HepG2 (cell line): ENCODE results near the gene FAM219A. TPM values are rescaled to one million over a fixed set of nuclear protein-coding genes. Genes with fewer than 3 reads are reported as not detected.

Experiments used
- ATAC-seq: fragments of 200-7000 bp; cut with Tn5 transposase; 3 replicates; pipeline ENCODE4 v1.9.1; 2020; ENCODE audit warnings: mild to moderate bottlenecking, moderate library complexity
- BruUV-seq: library from RNA; stranded (reverse); fragments of 400-500 nt; replicated peaks from 2 replicates; lab custom pipeline; 2021; lab: Mats Ljungman, UMichigan
- CTCF ChIA-PET: fragments of 300-600 bp; formaldehyde crosslinking; extraction: SDS; loops from one replicate; lab custom pipeline; 2021; ENCODE audit warnings: low total read pairs, inconsistent platforms, low intra/inter-chr PET ratio; lab: Yijun Ruan, JAX
- POLR2A ChIA-PET: fragments of 350-600 bp; sonication (Branson Sonifier 250); formaldehyde crosslinking; loops from one replicate; lab custom pipeline; 2020; ENCODE audit warnings: antibody characterized with exemption, inconsistent platforms; lab: Yijun Ruan, JAX
- DNase-seq: peaks from one replicate; pipeline ENCODE4 v3.0.0-alpha.2; 2015; ENCODE audit warnings: low spot score
- FAIRE-seq: peaks from 3 replicates; lab custom pipeline; 2011; peaks lifted over from hg19 to GRCh38; lab: Jason Lieb, UNC
- H2AFZ ChIP-seq: one replicate; pipeline ENCODE4 v1.6.1; 2011; ENCODE audit warnings: low read length, inconsistent platforms
- H3K27ac ChIP-seq: fragments of 300-600 bp; 3 replicates; pipeline ENCODE4 v1.8.0; 2011; ENCODE audit warnings: mixed run types, mild to moderate bottlenecking, mixed read lengths, low read length, inconsistent platforms; ENCODE audit not compliant: insufficient read depth; ENCODE audit errors: extremely low read length
- H3K27me3 ChIP-seq, 2 experiments: fragments of 200-600 bp in 1 of 2; 2 replicates in 1 of 2; 3 replicates in 1 of 2; pipeline versions ENCODE4 v1.6.0 to v1.8.0; 2011; ENCODE audit warnings: low read length in 2 of 2, mild to moderate bottlenecking in 2 of 2, moderate library complexity in 2 of 2, inconsistent platforms in 1 of 2; ENCODE audit not compliant: insufficient read depth in 2 of 2, control insufficient read depth in 1 of 2
- H3K36me3 ChIP-seq, 2 experiments: fragments of 200-600 bp in 1 of 2; replicated peaks in 1 of 2; 2 replicates in 1 of 2; 3 replicates in 1 of 2; pipeline versions ENCODE4 v1.5.1 to v1.8.0; 2011; ENCODE audit warnings: low read length in 2 of 2, inconsistent platforms in 1 of 2; ENCODE audit not compliant: insufficient read depth in 2 of 2, control insufficient read depth in 1 of 2
- H3K4me1 ChIP-seq: 2 replicates; pipeline ENCODE4 v1.5.1; 2012; ENCODE audit warnings: low read length, inconsistent platforms; ENCODE audit not compliant: insufficient read depth
- H3K4me2 ChIP-seq: 2 replicates; pipeline ENCODE4 v1.6.0; 2011; ENCODE audit warnings: low read depth, low read length, inconsistent platforms
- H3K4me3 ChIP-seq, 3 experiments: fragments of 200-600 bp in 1 of 3; sonication (generic), shearing (Covaris generic) in 1 of 3; replicated peaks in 1 of 3; 2 replicates each; pipeline ENCODE4 v1.5.1; 2011 to 2016; ENCODE audit warnings: low read length in 3 of 3, inconsistent platforms in 2 of 3, low read depth in 2 of 3, mild to moderate bottlenecking in 2 of 3, control low read depth in 1 of 3, mixed read lengths in 1 of 3; ENCODE audit not compliant: insufficient read depth in 1 of 3
- H3K79me2 ChIP-seq: one replicate; pipeline ENCODE4 v1.6.1; 2011; ENCODE audit warnings: low read length, inconsistent platforms; ENCODE audit not compliant: insufficient read depth
- H3K9ac ChIP-seq: 2 replicates; pipeline ENCODE4 v1.6.0; 2011; ENCODE audit warnings: mild to moderate bottlenecking, low read depth, low read length, inconsistent platforms; ENCODE audit not compliant: insufficient read depth
- H3K9me3 ChIP-seq: 2 replicates; pipeline ENCODE4 v1.5.1; 2012; ENCODE audit warnings: mild to moderate bottlenecking, low read length
- H4K20me1 ChIP-seq: 2 replicates; pipeline ENCODE4 v1.6.0; 2011; ENCODE audit warnings: inconsistent platforms, mild to moderate bottlenecking, low read length, moderate library complexity; ENCODE audit not compliant: insufficient read depth
- CBX1 ChIP-seq: IDR thresholded peaks from one replicate; pipeline ENCODE4 v1.6.1; 2016; ENCODE audit warnings: antibody characterized with exemption, low read depth
- ESRRA ChIP-seq: sonication (generic); formaldehyde crosslinking; IDR thresholded peaks from 2 replicates; pipeline ENCODE4 v1.5.1; 2020; ENCODE audit warnings: mild to moderate bottlenecking, low read depth, missing genetic modification reagents
- HBP1 ChIP-seq: IDR thresholded peaks from 2 replicates; pipeline ENCODE4 v1.6.1; 2016; ENCODE audit warnings: low read depth, control low read depth
- JARID2 ChIP-seq: sonication (generic); formaldehyde crosslinking; IDR thresholded peaks from 2 replicates; pipeline ENCODE4 v1.8.1; 2023; ENCODE audit warnings: missing genetic modification reagents, inconsistent platforms; ENCODE audit not compliant: insufficient replicate concordance
- MAFF ChIP-seq: IDR thresholded peaks from 2 replicates; pipeline ENCODE4 v1.6.1; 2011; ENCODE audit warnings: low read depth, low read length, improper control_type of control experiment
- NFE2L1 ChIP-seq: sonication (generic); formaldehyde crosslinking; IDR thresholded peaks from 2 replicates; pipeline ENCODE4 v1.4.0; 2020; ENCODE audit warnings: missing genetic modification reagents, mild to moderate bottlenecking, borderline replicate concordance
- NFRKB ChIP-seq: fragments of 450-650 bp; IDR thresholded peaks from 2 replicates; pipeline ENCODE4 v1.6.1; 2017
- NR0B2 ChIP-seq: sonication (generic); formaldehyde crosslinking; IDR thresholded peaks from 2 replicates; pipeline ENCODE4 v1.4.0; 2020; ENCODE audit warnings: mild to moderate bottlenecking, missing genetic modification reagents
- PREB ChIP-seq: sonication (generic); formaldehyde crosslinking; IDR thresholded peaks from 2 replicates; pipeline ENCODE4 v1.4.0; 2020; ENCODE audit warnings: missing genetic modification reagents
- SALL2 ChIP-seq: sonication (generic); formaldehyde crosslinking; IDR thresholded peaks from 2 replicates; pipeline ENCODE4 v1.8.1; 2023; ENCODE audit warnings: mild to moderate bottlenecking, missing genetic modification reagents, inconsistent platforms
- TBL1XR1 ChIP-seq: fragments of 150-350 bp; IDR thresholded peaks from 2 replicates; pipeline ENCODE4 v1.6.1; 2014; ENCODE audit warnings: borderline replicate concordance, low read length; ENCODE audit not compliant: partially characterized antibody
- ZNF138 ChIP-seq: sonication (generic); formaldehyde crosslinking; IDR thresholded peaks from 2 replicates; pipeline ENCODE4 v1.5.0; 2020; ENCODE audit warnings: mild to moderate bottlenecking, low read depth, missing genetic modification reagents
- ZNF234 ChIP-seq: sonication (generic); formaldehyde crosslinking; conservative IDR thresholded peaks from 2 replicates; pipeline ENCODE4 v1.5.1; 2020; ENCODE audit warnings: mild to moderate bottlenecking, missing genetic modification reagents
- ZNF501 ChIP-seq: sonication (generic); formaldehyde crosslinking; IDR thresholded peaks from 2 replicates; pipeline ENCODE4 v1.5.1; 2020; ENCODE audit warnings: mild to moderate bottlenecking, moderate library complexity, missing genetic modification reagents
- ZNF616 ChIP-seq: sonication (generic); formaldehyde crosslinking; IDR thresholded peaks from 2 replicates; pipeline ENCODE4 v1.5.0; 2020; ENCODE audit warnings: low read depth, mild to moderate bottlenecking, missing genetic modification reagents
- WGBS: methylation state at CpG from one replicate; pipeline ENCODE4 v1.1.6; 2017; ENCODE audit warnings: low lambda C conversion rate; 5-methylcytosine and 5-hydroxymethylcytosine counted together
- in situ Hi-C: cut with HindIII; loops from 2 replicates; pipeline ENCODE4 v1.10.0; 2017; ENCODE audit warnings: low pct_unique_long_range_greater_than_20kb; ENCODE audit not compliant: extremely low pct_ligation_motif_present
- intact Hi-C: fragments of 100-400 bp; cut with micrococcal nuclease; formaldehyde crosslinking; loops from one replicate; pipeline ENCODE4 v1.10.0; 2022; ENCODE audit not compliant: unreplicated experiment
- polyA plus RNA-seq, 8 experiments: library from polyadenylated mRNA; depleted of rRNA in 3 of 8; stranded (reverse) in 7 of 8; unstranded in 1 of 8; fragments of >200 nt; fragmentation: Illumina TruSeq in 4 of 8; extraction: Trizol in 4 of 8; gene quantifications; 2 replicates each; pipeline versions ENCODE4 v1.2.1 to v1.2.3, GENCODE V29; 2011 to 2016; ENCODE audit warnings: low read depth in 4 of 8, missing spikeins in 1 of 8, mixed read lengths in 1 of 8; ENCODE audit not compliant: insufficient read depth in 1 of 8
- total RNA-seq, 5 experiments: library from RNA; depleted of rRNA; stranded (reverse); fragments of >200 nt; fragmentation: Illumina TruSeq; extraction: Trizol; gene quantifications; 2 replicates each; pipeline ENCODE4 v1.2.3, GENCODE V29; 2016; ENCODE audit warnings: low read depth in 1 of 5

Gene FAM219A
- total and polyA plus RNA-seq, 2 of the 13 experiments (the other 11 are each of a cell fraction or from before 2014, with no cell fraction given) = 3.9 to 6.4 TPM

- TF ChIP-seq CBX1 (no peak), NR0B2 (CRISPR knock-in tag) (no peak), ZNF138 (CRISPR knock-in tag) (no peak), ZNF234 (CRISPR knock-in tag) (no peak), TBL1XR1 (no peak), PREB (CRISPR knock-in tag) (no peak), ESRRA (CRISPR knock-in tag) (no peak), NFRKB (no peak)
These were observed 32.4 kb upstream of the FAM219A start (continued) for GRCh38 chr9:34490760-34491159.

GRCh38 chr9:34490360-34490759 lies 32.0 kb upstream of the FAM219A start:
- ChIA-PET CTCF (no interaction called here), POLR2A (no interaction called here)
- no peak for DNase-seq
- Histone ChIP-seq H3K79me2 (no peaks in the 10 kb centered on the region), H3K9me3 (no peaks in the 10 kb centered on the region), H3K4me3 (no peak overlapping the region), H4K20me1 (no peaks in the 10 kb centered on the region), H3K4me1 (no peaks in the 10 kb centered on the region), H3K9ac (no peak overlapping the region), H3K27me3 (peaks cover 0 to 7% of the 10 kb centered on the region in 2 experiments; a peak in 1 of 5 replicates), H3K36me3 (no peaks in the 10 kb centered on the region), H2AFZ (no peak overlapping the region), H3K4me2 (no peak overlapping the region), H3K27ac (no peak overlapping the region)
- in situ Hi-C loops = no loop called here
- intact Hi-C loops = no loop called here
- no peak for ATAC-seq
- FAIRE-seq = no peak
- WGBS = 0% methylated on average over 1 of the region's 1 CpG
- BruUV-seq = no TSS peak
- TF ChIP-seq JARID2 (no peak), ZNF616 (CRISPR knock-in tag) (no peak), HBP1 (CRISPR knock-in tag) (no peak), NFE2L1 (CRISPR knock-in tag) (no peak), MAFF (no peak), SALL2 (CRISPR knock-in tag) (no peak), ZNF501 (CRISPR knock-in tag) (no peak)
